ENCODE data around the gene BPI.
"Not testable (repeated sequence)": the region's sequence is repeated elsewhere in the genome, so short reads cannot be mapped to it uniquely, and the experiment has no call there.

Gene BPI

GRCh38 chr20:38278131-38278530 is 25.8 kb upstream of the BPI start:
- DNase-seq (ENCODE audit: low read depth): no peak

GRCh38 chr20:38278763-38279162 is 25.2 kb upstream of the BPI start:
- DNase-seq (ENCODE audit: low read depth): no peak

GRCh38 chr20:38281176-38281915 is 22.6 kb upstream of the BPI start:
- not testable (repeated sequence) for DNase-seq (ENCODE audit: low read depth)

GRCh38 chr20:38283236-38283635 is 20.7 kb upstream of the BPI start:
- no peak for DNase-seq (ENCODE audit: low read depth)

- DNase-seq (ENCODE audit: low read depth): not testable (repeated sequence)
Observed at GRCh38 chr20:38284066-38284650, 19.8 kb upstream of the BPI start.

GRCh38 chr20:38284893-38285444 is 19.0 kb upstream of the BPI start:
- no peak for DNase-seq (ENCODE audit: low read depth)

GRCh38 chr20:38286586-38287531 is 17.1 kb upstream of the BPI start:
- no peak for DNase-seq (ENCODE audit: low read depth)

GRCh38 chr20:38290829-38291814 is 12.8 kb upstream of the BPI start:
- DNase-seq (ENCODE audit: low read depth): no peak

GRCh38 chr20:38291966-38292365 is 12.0 kb upstream of the BPI start:
- DNase-seq (ENCODE audit: low read depth): no peak

- no peak for DNase-seq (ENCODE audit: low read depth)
Observed at GRCh38 chr20:38293491-38294065, 10.4 kb upstream of the BPI start.

- no peak for DNase-seq (ENCODE audit: low read depth)
Observed at GRCh38 chr20:38294076-38294591, 9.8 kb upstream of the BPI start.

- no peak for DNase-seq (ENCODE audit: low read depth)
Observed at GRCh38 chr20:38295811-38296210, 8.1 kb upstream of the BPI start.

- no peak for DNase-seq (ENCODE audit: low read depth)
Observed at GRCh38 chr20:38296433-38296832, 7.5 kb upstream of the BPI start.

GRCh38 chr20:38297916-38298674 is 5.9 kb upstream of the BPI start:
- DNase-seq (ENCODE audit: low read depth): no peak

- DNase-seq (ENCODE audit: low read depth): no peak
Observed at GRCh38 chr20:38298768-38299288, 5.1 kb upstream of the BPI start.

- DNase-seq (ENCODE audit: low read depth): no peak
Observed at GRCh38 chr20:38299963-38300362, 4.0 kb upstream of the BPI start.

GRCh38 chr20:38300438-38300837 is 3.5 kb upstream of the BPI start:
- no peak for DNase-seq (ENCODE audit: low read depth)

- DNase-seq (ENCODE audit: low read depth): no peak
Observed at GRCh38 chr20:38301309-38301708, 2.6 kb upstream of the BPI start.

- DNase-seq (ENCODE audit: low read depth): no peak
Observed at GRCh38 chr20:38302786-38303185, 1.2 kb upstream of the BPI start.

Measured in GM04503 (cell line).